IPS DF 6.9 (cell line): ENCODE data around the gene INPP5A.

Source experiments
- DNase-seq: peaks from one replicate; pipeline ENCODE4 v3.0.0-alpha.2; 2013; ENCODE audit warnings: low read depth, low spot score
- H3K27ac ChIP-seq: one replicate; pipeline ENCODE4 v1.5.1; 2013; ENCODE audit warnings: low read length, control low read depth
- H3K27me3 ChIP-seq: 2 replicates; pipeline ENCODE4 v1.6.1; 2013; ENCODE audit warnings: mild to moderate bottlenecking, low read length; ENCODE audit not compliant: control insufficient read depth, insufficient read depth
- H3K36me3 ChIP-seq: 2 replicates; pipeline ENCODE4 v1.6.1; 2013; ENCODE audit warnings: low read length; ENCODE audit not compliant: control insufficient read depth, insufficient read depth
- H3K4me1 ChIP-seq: 2 replicates; pipeline ENCODE4 v1.6.1; 2013; ENCODE audit warnings: low read length; ENCODE audit not compliant: control insufficient read depth, insufficient read depth
- H3K4me3 ChIP-seq: 2 replicates; pipeline ENCODE4 v1.5.1; 2013; ENCODE audit warnings: mild to moderate bottlenecking, low read length
- H3K9me3 ChIP-seq: 2 replicates; pipeline ENCODE4 v1.6.1; 2013; ENCODE audit warnings: low read length, inconsistent platforms; ENCODE audit not compliant: control insufficient read depth, insufficient read depth
- WGBS: extraction: QIAGEN DNeasy Blood & Tissue Kit; methylation state at CpG from one replicate; pipeline ENCODE4 v1.1.7; 2013; ENCODE audit warnings: mixed read lengths, missing lambda C conversion rate; ENCODE audit not compliant: insufficient read length, insufficient coverage; 5-methylcytosine and 5-hydroxymethylcytosine counted together

Gene INPP5A

GRCh38 chr10:132776821-132777220, 239.2 kb downstream of the INPP5A start:
- WGBS, result no CpG with 5 or more reads among the region's 18 CpGs
- DNase-seq, result no peak
- no peak overlapping the region for H3K4me3 ChIP-seq
- no peak overlapping the region for H3K27ac ChIP-seq
- H3K36me3 ChIP-seq, result peaks cover 6% of the 10 kb centered on the region; the same call in 1 of the 2 replicates
- peaks cover 2% of the 10 kb centered on the region; the same call in 1 of the 2 replicates for H3K27me3 ChIP-seq
- H3K9me3 ChIP-seq, result no peaks in the 10 kb centered on the region
- H3K4me1 ChIP-seq, result peaks cover 2% of the 10 kb centered on the region; the same call in 1 of the 2 replicates

GRCh38 chr10:132777441-132777840, 239.9 kb downstream of the INPP5A start:
- H3K4me1 ChIP-seq, result peaks cover 2% of the 10 kb centered on the region; the same call in 1 of the 2 replicates
- WGBS, result no CpG with 5 or more reads among the region's 14 CpGs
- no peak overlapping the region for H3K4me3 ChIP-seq
- H3K9me3 ChIP-seq, result no peaks in the 10 kb centered on the region
- no peak overlapping the region for H3K27ac ChIP-seq
- H3K27me3 ChIP-seq, result peaks cover 3% of the 10 kb centered on the region; the same call in 1 of the 2 replicates
- peaks cover 6% of the 10 kb centered on the region; the same call in 1 of the 2 replicates for H3K36me3 ChIP-seq
- DNase-seq, result no peak

GRCh38 chr10:132779549-132780294, 242.1 kb downstream of the INPP5A start:
- peaks cover 25% of the 10 kb centered on the region for H3K27me3 ChIP-seq
- H3K4me1 ChIP-seq, result peaks cover 4% of the 10 kb centered on the region; the same call in 1 of the 2 replicates
- DNase-seq, result no peak
- H3K27ac ChIP-seq, result no peak overlapping the region
- H3K9me3 ChIP-seq, result no peaks in the 10 kb centered on the region
- no CpG with 5 or more reads among the region's 41 CpGs for WGBS
- H3K4me3 ChIP-seq, result no peak overlapping the region
- H3K36me3 ChIP-seq, result peaks cover 6% of the 10 kb centered on the region; the same call in 1 of the 2 replicates

GRCh38 chr10:132780356-132780755, 242.8 kb downstream of the INPP5A start:
- H3K36me3 ChIP-seq, result peaks cover 6% of the 10 kb centered on the region; the same call in 1 of the 2 replicates
- no peak for DNase-seq
- peaks cover 31% of the 10 kb centered on the region for H3K27me3 ChIP-seq
- H3K4me1 ChIP-seq, result peaks cover 2% of the 10 kb centered on the region; the same call in 1 of the 2 replicates
- H3K4me3 ChIP-seq, result no peak overlapping the region
- H3K9me3 ChIP-seq, result no peaks in the 10 kb centered on the region
- no CpG with 5 or more reads among the region's 12 CpGs for WGBS
- H3K27ac ChIP-seq, result no peak overlapping the region

- Histone ChIP-seq H3K27ac (no peak overlapping the region), H3K4me3 (no peak overlapping the region), H3K27me3 (peaks cover 36% of the 10 kb centered on the region), H3K4me1 (peaks cover 5% of the 10 kb centered on the region; the same call in 1 of the 2 replicates), H3K36me3 (peaks cover 6% of the 10 kb centered on the region; the same call in 1 of the 2 replicates), H3K9me3 (no peaks in the 10 kb centered on the region)
- no peak for DNase-seq
- no CpG with 5 or more reads among the region's 20 CpGs for WGBS
Observed at GRCh38 chr10:132781556-132781955, 244.0 kb downstream of the INPP5A start.

GRCh38 chr10:132783165-132783939, 245.8 kb downstream of the INPP5A start:
- no peaks in the 10 kb centered on the region for H3K9me3 ChIP-seq
- no peak for DNase-seq
- no peak overlapping the region for H3K27ac ChIP-seq
- no CpG with 5 or more reads among the region's 30 CpGs for WGBS
- H3K36me3 ChIP-seq, result peaks cover 6% of the 10 kb centered on the region; the same call in 1 of the 2 replicates
- H3K4me3 ChIP-seq, result no peak overlapping the region
- H3K4me1 ChIP-seq, result peaks cover 5% of the 10 kb centered on the region; the same call in 1 of the 2 replicates
- H3K27me3 ChIP-seq, result peaks cover 49% of the 10 kb centered on the region

- no peaks in the 10 kb centered on the region for H3K9me3 ChIP-seq
- H3K36me3 ChIP-seq, result peaks cover 5% of the 10 kb centered on the region; the same call in 1 of the 2 replicates
- no peak for DNase-seq
- peaks cover 57% of the 10 kb centered on the region for H3K27me3 ChIP-seq
- WGBS, result no CpG with 5 or more reads among the region's 106 CpGs
- peaks cover 5% of the 10 kb centered on the region; the same call in 1 of the 2 replicates for H3K4me1 ChIP-seq
- no peak overlapping the region for H3K27ac ChIP-seq
- no peak overlapping the region for H3K4me3 ChIP-seq
Observed at GRCh38 chr10:132783940-132784865, 246.6 kb downstream of the INPP5A start.

DNA sequence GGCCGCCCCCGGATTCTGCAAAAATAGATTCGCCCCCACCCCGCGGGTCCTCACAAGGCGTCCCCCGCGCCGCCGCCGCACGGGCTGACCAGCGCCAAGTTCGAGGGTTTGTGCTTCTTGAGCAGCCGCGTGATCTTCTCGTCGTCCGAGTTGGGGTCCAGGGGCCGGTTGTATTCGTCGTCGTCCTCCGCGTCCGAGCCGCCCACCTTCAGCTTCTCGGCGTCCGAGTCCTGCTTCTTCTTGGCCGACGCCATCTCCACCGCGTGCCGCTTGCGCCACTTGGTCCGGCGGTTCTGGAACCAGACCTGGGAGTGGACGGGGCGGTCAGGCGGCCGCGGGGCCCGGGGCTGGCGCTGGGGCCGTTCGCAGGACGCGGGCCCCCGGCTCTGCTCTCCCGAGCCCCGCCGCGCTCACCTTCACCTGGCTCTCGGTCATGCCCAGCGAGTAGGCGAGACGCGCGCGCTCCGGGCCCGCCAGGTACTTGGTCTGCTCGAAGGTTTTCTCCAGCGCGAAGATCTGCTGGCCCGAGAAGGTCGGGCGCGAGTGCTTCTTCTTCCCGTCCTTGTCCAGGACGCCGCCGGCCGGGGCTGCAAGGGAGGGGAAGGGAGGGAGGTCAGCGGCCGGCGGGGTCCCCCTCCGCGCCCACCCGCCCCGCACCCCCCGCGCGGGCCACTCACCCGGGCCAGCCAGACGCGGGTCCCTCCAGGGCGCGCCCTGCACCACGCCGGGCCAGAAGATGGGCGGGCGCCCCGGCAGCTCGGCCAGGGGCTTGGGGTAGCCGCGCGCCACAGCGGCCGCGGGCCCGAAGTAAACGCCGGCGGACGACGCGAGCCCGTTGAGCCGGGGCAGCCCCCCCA, 247.5 kb downstream of the INPP5A start:
- Histone ChIP-seq H3K9me3 (no peaks in the 10 kb centered on the region), H3K36me3 (peaks cover 3% of the 10 kb centered on the region; the same call in 1 of the 2 replicates), H3K4me3 (peak overlapping the region; percentile 21; the same call in 1 of the 2 replicates), H3K27ac (no peak overlapping the region), H3K4me1 (peaks cover 5% of the 10 kb centered on the region; the same call in 1 of the 2 replicates), H3K27me3 (peaks cover 65% of the 10 kb centered on the region)
- no peak for DNase-seq
- no CpG with 5 or more reads among the region's 111 CpGs for WGBS
